HepG2 (cell line): ENCODE measurements around the gene COASY. TPM values are rescaled to one million over a fixed set of nuclear protein-coding genes. Genes with fewer than 3 reads are reported as not detected.
A peak's percentile ranks its signal among the peaks of the same experiment; 100 is the strongest.

Experiments used
- ATAC-seq: fragments of 200-7000 bp; cut with Tn5 transposase; 3 replicates; pipeline ENCODE4 v1.9.1; 2020; ENCODE audit warnings: mild to moderate bottlenecking, moderate library complexity
- BruUV-seq: library from RNA; stranded (reverse); fragments of 400-500 nt; replicated peaks from 2 replicates; lab custom pipeline; 2021; lab: Mats Ljungman, UMichigan
- CTCF ChIA-PET: fragments of 300-600 bp; formaldehyde crosslinking; extraction: SDS; loops from one replicate; lab custom pipeline; 2021; ENCODE audit warnings: low total read pairs, inconsistent platforms, low intra/inter-chr PET ratio; lab: Yijun Ruan, JAX
- POLR2A ChIA-PET: fragments of 350-600 bp; sonication (Branson Sonifier 250); formaldehyde crosslinking; loops from one replicate; lab custom pipeline; 2020; ENCODE audit warnings: antibody characterized with exemption, inconsistent platforms; lab: Yijun Ruan, JAX
- DNase-seq: peaks from one replicate; pipeline ENCODE4 v3.0.0-alpha.2; 2015; ENCODE audit warnings: low spot score
- FAIRE-seq: peaks from 3 replicates; lab custom pipeline; 2011; peaks lifted over from hg19 to GRCh38; lab: Jason Lieb, UNC
- H2AFZ ChIP-seq: one replicate; pipeline ENCODE4 v1.6.1; 2011; ENCODE audit warnings: low read length, inconsistent platforms
- H3K27ac ChIP-seq: fragments of 300-600 bp; 3 replicates; pipeline ENCODE4 v1.8.0; 2011; ENCODE audit warnings: mixed run types, mild to moderate bottlenecking, mixed read lengths, low read length, inconsistent platforms; ENCODE audit not compliant: insufficient read depth; ENCODE audit errors: extremely low read length
- H3K27me3 ChIP-seq, 2 experiments: fragments of 200-600 bp in 1 of 2; 2 replicates in 1 of 2; 3 replicates in 1 of 2; pipeline versions ENCODE4 v1.6.0 to v1.8.0; 2011; ENCODE audit warnings: low read length in 2 of 2, mild to moderate bottlenecking in 2 of 2, moderate library complexity in 2 of 2, inconsistent platforms in 1 of 2; ENCODE audit not compliant: insufficient read depth in 2 of 2, control insufficient read depth in 1 of 2
- H3K36me3 ChIP-seq, 2 experiments: fragments of 200-600 bp in 1 of 2; replicated peaks in 1 of 2; 2 replicates in 1 of 2; 3 replicates in 1 of 2; pipeline versions ENCODE4 v1.5.1 to v1.8.0; 2011; ENCODE audit warnings: low read length in 2 of 2, inconsistent platforms in 1 of 2; ENCODE audit not compliant: insufficient read depth in 2 of 2, control insufficient read depth in 1 of 2
- H3K4me1 ChIP-seq: 2 replicates; pipeline ENCODE4 v1.5.1; 2012; ENCODE audit warnings: low read length, inconsistent platforms; ENCODE audit not compliant: insufficient read depth
- H3K4me2 ChIP-seq: 2 replicates; pipeline ENCODE4 v1.6.0; 2011; ENCODE audit warnings: low read depth, low read length, inconsistent platforms
- H3K4me3 ChIP-seq, 3 experiments: fragments of 200-600 bp in 1 of 3; sonication (generic), shearing (Covaris generic) in 1 of 3; replicated peaks in 1 of 3; 2 replicates each; pipeline ENCODE4 v1.5.1; 2011 to 2016; ENCODE audit warnings: low read length in 3 of 3, inconsistent platforms in 2 of 3, low read depth in 2 of 3, mild to moderate bottlenecking in 2 of 3, control low read depth in 1 of 3, mixed read lengths in 1 of 3; ENCODE audit not compliant: insufficient read depth in 1 of 3
- H3K79me2 ChIP-seq: one replicate; pipeline ENCODE4 v1.6.1; 2011; ENCODE audit warnings: low read length, inconsistent platforms; ENCODE audit not compliant: insufficient read depth
- H3K9ac ChIP-seq: 2 replicates; pipeline ENCODE4 v1.6.0; 2011; ENCODE audit warnings: mild to moderate bottlenecking, low read depth, low read length, inconsistent platforms; ENCODE audit not compliant: insufficient read depth
- H3K9me3 ChIP-seq: 2 replicates; pipeline ENCODE4 v1.5.1; 2012; ENCODE audit warnings: mild to moderate bottlenecking, low read length
- H4K20me1 ChIP-seq: 2 replicates; pipeline ENCODE4 v1.6.0; 2011; ENCODE audit warnings: inconsistent platforms, mild to moderate bottlenecking, low read length, moderate library complexity; ENCODE audit not compliant: insufficient read depth
- ARNT ChIP-seq: fragments of 450-650 bp; IDR thresholded peaks from 2 replicates; pipeline ENCODE4 v1.6.1; 2017
- ATF1 ChIP-seq: IDR thresholded peaks from 2 replicates; pipeline ENCODE4 v1.6.1; 2016; ENCODE audit warnings: mild to moderate bottlenecking, control low read depth
- ATF6 ChIP-seq: sonication (generic); formaldehyde crosslinking; conservative IDR thresholded peaks from 2 replicates; pipeline ENCODE4 v1.4.0; 2020; ENCODE audit warnings: missing genetic modification reagents
- EP300 ChIP-seq, 3 experiments: sonication (generic) in 1 of 3; formaldehyde crosslinking in 1 of 3; IDR thresholded peaks; 2 replicates each; pipeline versions ENCODE4 v1.5.1 to v1.6.1; 2011 to 2020; ENCODE audit warnings: low read depth in 2 of 3, low read length in 2 of 3, borderline replicate concordance in 1 of 3, improper control_type of control experiment in 1 of 3, mild to moderate bottlenecking in 1 of 3, missing genetic modification reagents in 1 of 3, moderate library complexity in 1 of 3
- PHF20 ChIP-seq: sonication (generic); formaldehyde crosslinking; IDR thresholded peaks from 2 replicates; pipeline ENCODE4 v1.5.0; 2020; ENCODE audit warnings: mild to moderate bottlenecking, missing genetic modification reagents
- REST ChIP-seq, 2 experiments: IDR thresholded peaks; 2 replicates each; pipeline ENCODE4 v1.6.1; 2011 to 2012; ENCODE audit warnings: low read length in 2 of 2, borderline replicate concordance in 1 of 2, low read depth in 1 of 2, mild to moderate bottlenecking in 1 of 2, moderate library complexity in 1 of 2
- SYNCRIP ChIP-seq: fragments of 200-400 bp; formaldehyde crosslinking; IDR thresholded peaks from 2 replicates; pipeline ENCODE4 v1.6.1; 2018; ENCODE audit warnings: mild to moderate bottlenecking, low read depth, low read length; ENCODE audit not compliant: insufficient read depth
- TAF15 ChIP-seq: fragments of 200-400 bp; formaldehyde crosslinking; IDR thresholded peaks from one replicate; pipeline ENCODE4 v1.6.1; 2018; ENCODE audit warnings: mild to moderate bottlenecking, low read depth, low read length; ENCODE audit not compliant: poor library complexity, severe bottlenecking
- ZNF501 ChIP-seq: sonication (generic); formaldehyde crosslinking; IDR thresholded peaks from 2 replicates; pipeline ENCODE4 v1.5.1; 2020; ENCODE audit warnings: mild to moderate bottlenecking, moderate library complexity, missing genetic modification reagents
- ZNF503 ChIP-seq: sonication (generic); formaldehyde crosslinking; IDR thresholded peaks from 2 replicates; pipeline ENCODE4 v1.4.0; 2020; ENCODE audit warnings: missing genetic modification reagents
- ZNF552 ChIP-seq: sonication (generic); formaldehyde crosslinking; IDR thresholded peaks from 2 replicates; pipeline ENCODE4 v1.9.0; 2022; ENCODE audit warnings: missing genetic modification reagents, mild to moderate bottlenecking, borderline replicate concordance
- ZNF691 ChIP-seq: sonication (generic); formaldehyde crosslinking; IDR thresholded peaks from 2 replicates; pipeline ENCODE4 v1.4.0; 2020; ENCODE audit warnings: missing genetic modification reagents, low read depth, mild to moderate bottlenecking, borderline replicate concordance
- WGBS: methylation state at CpG from one replicate; pipeline ENCODE4 v1.1.6; 2017; ENCODE audit warnings: low lambda C conversion rate; 5-methylcytosine and 5-hydroxymethylcytosine counted together
- in situ Hi-C: cut with HindIII; loops from 2 replicates; pipeline ENCODE4 v1.10.0; 2017; ENCODE audit warnings: low pct_unique_long_range_greater_than_20kb; ENCODE audit not compliant: extremely low pct_ligation_motif_present
- intact Hi-C: fragments of 100-400 bp; cut with micrococcal nuclease; formaldehyde crosslinking; loops from one replicate; pipeline ENCODE4 v1.10.0; 2022; ENCODE audit not compliant: unreplicated experiment
- polyA plus RNA-seq, 8 experiments: library from polyadenylated mRNA; depleted of rRNA in 3 of 8; stranded (reverse) in 7 of 8; unstranded in 1 of 8; fragments of >200 nt; fragmentation: Illumina TruSeq in 4 of 8; extraction: Trizol in 4 of 8; gene quantifications; 2 replicates each; pipeline versions ENCODE4 v1.2.1 to v1.2.3, GENCODE V29; 2011 to 2016; ENCODE audit warnings: low read depth in 4 of 8, missing spikeins in 1 of 8, mixed read lengths in 1 of 8; ENCODE audit not compliant: insufficient read depth in 1 of 8
- total RNA-seq, 5 experiments: library from RNA; depleted of rRNA; stranded (reverse); fragments of >200 nt; fragmentation: Illumina TruSeq; extraction: Trizol; gene quantifications; 2 replicates each; pipeline ENCODE4 v1.2.3, GENCODE V29; 2016; ENCODE audit warnings: low read depth in 1 of 5

The COASY gene
- total and polyA plus RNA-seq, 2 of the 13 experiments (the other 11 are each of a cell fraction or from before 2014, with no cell fraction given), result 90.7 to 125 TPM

GRCh38 chr17:42554250-42555121 is 7.5 kb upstream of the COASY start:
- WGBS, result 3% methylated on average over 25 of the region's 82 CpGs
- Histone ChIP-seq H2AFZ (no peak overlapping the region), H3K4me1 (peaks cover 52% of the 10 kb centered on the region), H3K9ac (peak overlapping the region; percentile 97), H3K4me3 (peak overlapping the region; percentile 88 to 100 (median 94)), H3K79me2 (peaks cover 18% of the 10 kb centered on the region), H3K27me3 (no peaks in the 10 kb centered on the region; a peak in 1 of 5 replicates), H3K9me3 (no peaks in the 10 kb centered on the region), H3K36me3 (no peaks in the 10 kb centered on the region), H4K20me1 (no peaks in the 10 kb centered on the region), H3K27ac (peak overlapping the region; percentile 87), H3K4me2 (peak overlapping the region; percentile 100)
- peak; percentile 86 for DNase-seq
- CTCF ChIA-PET, result interaction anchor here (0.9 kb wide), 1 partner anchor 27 kb away, joined by 3 read pairs; no protein-coding TSS in a partner anchor
- FAIRE-seq, result peak; percentile 4
- ATAC-seq, result peak; percentile 81
- POLR2A ChIA-PET, result interaction anchor here (0.5 to 4.4 kb wide), 14 partner anchors 9 to 166 kb away, joined by 3 to 80 read pairs (median 9); partner anchors contain the start of genes COASY, MLX, NAGLU and PLEKHH3
- in situ Hi-C loops, result no loop called here
- intact Hi-C loops, result no loop called here
- BruUV-seq, result TSS peak; percentile 75
- TF ChIP-seq ATF6 (CRISPR knock-in tag), result no peak
- TF ChIP-seq ZNF503 (CRISPR knock-in tag), result peak; percentile 63; the same call in 1 of the 2 replicates
- peak; percentile 59; the same call in 1 of the 2 replicates for TF ChIP-seq ZNF691
- no peak; a peak in 1 of 4 replicates for TF ChIP-seq REST (IDR thresholded peaks at IDR 0.05; ENCODE audit: borderline replicate concordance in 1 of 2, low read depth in 1 of 2, low read length in 2 of 2)
- peak; percentile 93 for TF ChIP-seq TAF15
- TF ChIP-seq SYNCRIP, result no peak
- TF ChIP-seq EP300 (IDR thresholded peaks at IDR 0.05; ENCODE audit: low read depth in 2 of 2, low read length in 2 of 2), result peak in 1 of 2 experiments; percentile 39; a peak in 1 of 4 replicates
- no peak for TF ChIP-seq EP300 (CRISPR knock-in tag; IDR thresholded peaks at IDR 0.05; ENCODE audit: borderline replicate concordance)
- peak; percentile 86 for TF ChIP-seq ZNF501 (CRISPR knock-in tag)
- peak; percentile 96 for TF ChIP-seq PHF20
- peak; percentile 87; the same call in 1 of the 2 replicates for TF ChIP-seq ZNF552 (CRISPR knock-in tag)
- TF ChIP-seq ATF1, result peak; percentile 89
- TF ChIP-seq ARNT, result no peak
